ENCODE data around the gene IL6ST. TPM values are rescaled to one million over a fixed set of nuclear protein-coding genes. Genes with fewer than 3 reads are reported as not detected.
"Not testable (repeated sequence)": the region's sequence is repeated elsewhere in the genome, so short reads cannot be mapped to it uniquely, and the experiment has no call there.

IL6ST gene
- total RNA-seq = 100 to 1,000 TPM; 384 to 561 (median 517) TPM

DNA sequence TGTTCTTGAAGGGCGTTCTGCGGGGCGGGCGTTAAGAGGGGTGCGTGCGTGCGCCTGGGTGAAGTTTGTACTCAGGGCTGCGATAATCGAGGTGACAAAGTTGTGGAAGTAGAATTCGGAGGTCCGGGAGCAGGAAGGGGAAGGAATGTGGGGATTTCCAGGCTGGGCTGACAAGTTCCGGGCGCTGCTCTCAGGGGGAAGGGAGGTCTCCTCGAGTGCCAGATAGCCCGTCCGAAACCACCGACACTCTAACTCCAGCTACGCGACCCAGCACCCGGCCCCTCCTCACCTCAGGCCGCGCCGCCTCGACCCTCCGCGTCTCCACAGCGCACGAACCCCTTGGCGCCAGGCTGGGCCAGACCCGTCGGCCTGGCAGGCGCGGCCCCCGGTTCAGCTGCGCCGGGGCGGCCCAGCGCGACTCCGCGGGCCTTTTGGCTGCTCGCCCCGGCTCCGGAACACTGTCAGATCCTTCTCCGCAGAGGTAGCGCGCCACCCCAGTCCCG, at the start of gene IL6ST:
Gene IL6ST, minus strand, starts transcription at position 469 of the 503 bp plus-strand sequence. CDS start 18,685 bp downstream, outside the sequence.
- no peak for DNase-seq (ENCODE audit: extremely low spot score)
- TF ChIP-seq POLR2AphosphoS5 (IDR thresholded peaks at IDR 0.05) = no peak
- TF ChIP-seq, protein P1, sequence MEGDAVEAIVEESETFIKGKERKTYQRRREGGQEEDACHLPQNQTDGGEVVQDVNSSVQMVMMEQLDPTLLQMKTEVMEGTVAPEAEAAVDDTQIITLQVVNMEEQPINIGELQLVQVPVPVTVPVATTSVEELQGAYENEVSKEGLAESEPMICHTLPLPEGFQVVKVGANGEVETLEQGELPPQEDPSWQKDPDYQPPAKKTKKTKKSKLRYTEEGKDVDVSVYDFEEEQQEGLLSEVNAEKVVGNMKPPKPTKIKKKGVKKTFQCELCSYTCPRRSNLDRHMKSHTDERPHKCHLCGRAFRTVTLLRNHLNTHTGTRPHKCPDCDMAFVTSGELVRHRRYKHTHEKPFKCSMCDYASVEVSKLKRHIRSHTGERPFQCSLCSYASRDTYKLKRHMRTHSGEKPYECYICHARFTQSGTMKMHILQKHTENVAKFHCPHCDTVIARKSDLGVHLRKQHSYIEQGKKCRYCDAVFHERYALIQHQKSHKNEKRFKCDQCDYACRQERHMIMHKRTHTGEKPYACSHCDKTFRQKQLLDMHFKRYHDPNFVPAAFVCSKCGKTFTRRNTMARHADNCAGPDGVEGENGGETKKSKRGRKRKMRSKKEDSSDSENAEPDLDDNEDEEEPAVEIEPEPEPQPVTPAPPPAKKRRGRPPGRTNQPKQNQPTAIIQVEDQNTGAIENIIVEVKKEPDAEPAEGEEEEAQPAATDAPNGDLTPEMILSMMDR (IDR thresholded peaks at IDR 0.05) = no peak
- no peak for TF ChIP-seq EP300 (IDR thresholded peaks at IDR 0.05)
- TF ChIP-seq POLR2A (IDR thresholded peaks at IDR 0.05; ENCODE audit: low read depth) = peak; percentile 62
- no peaks in the 10 kb centered on the region for H3K36me3 ChIP-seq
- WGBS = under 1% methylated on average over 19 of the region's 48 CpGs
- H3K27ac ChIP-seq (replicated peaks in 1 of 4) = peak within 1 kb of the TSS; percentile 97 to 100 (median 99)
- H3K4me1 ChIP-seq = peaks cover 21 to 47% (median 45%) of the 10 kb centered on the region in 4 donors
- no peaks in the 10 kb centered on the region for H3K27me3 ChIP-seq
- H3K4me3 ChIP-seq = peak within 1 kb of the TSS; percentile 81 to 93 (median 86)
- intact Hi-C loops (cut with DNase I) = loop anchor here (10.0 kb wide), 1 partner anchor 60 kb away; no protein-coding TSS in a partner anchor
- H3K9me3 ChIP-seq = no peaks in the 10 kb centered on the region

DNA sequence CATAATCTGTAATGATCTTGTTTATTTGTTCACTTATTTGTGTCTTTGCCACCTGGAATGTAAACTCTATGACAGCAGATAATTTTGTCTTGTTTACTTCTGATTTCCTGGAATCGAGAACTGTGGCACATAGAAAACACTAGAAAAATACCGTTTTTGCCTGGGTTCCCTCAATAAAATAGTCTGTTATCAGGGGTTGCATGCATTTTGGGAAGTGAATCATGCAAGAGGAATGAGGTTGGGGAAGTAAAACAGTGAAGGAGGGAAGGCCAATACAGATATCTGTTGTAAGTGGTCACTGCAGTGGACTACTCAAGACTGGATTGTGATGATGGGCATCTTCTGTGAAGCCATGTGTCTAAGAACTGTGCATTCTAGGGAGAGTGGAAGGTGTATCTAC, 45.2 kb upstream of the IL6ST start:
- Histone ChIP-seq H3K4me3 (no peak overlapping the region), H3K27me3 (no peaks in the 10 kb centered on the region), H3K36me3 (no peaks in the 10 kb centered on the region), H3K9me3 (no peaks in the 10 kb centered on the region), H3K4me1 (peaks cover 6 to 11% (median 8%) of the 10 kb centered on the region in 4 donors), H3K27ac (replicated peaks in 1 of 4) (no peak overlapping the region)
- TF ChIP-seq EP300 (IDR thresholded peaks at IDR 0.05) (no peak), POLR2AphosphoS5 (IDR thresholded peaks at IDR 0.05) (no peak), POLR2A (IDR thresholded peaks at IDR 0.05; ENCODE audit: low read depth) (no peak)
- TF ChIP-seq, protein P1 (IDR thresholded peaks at IDR 0.05) = no peak
- 78% methylated on average over 2 of the region's 2 CpGs for WGBS
- intact Hi-C loops (cut with DNase I) = no loop called here
- no peak for DNase-seq (ENCODE audit: extremely low spot score)

DNA sequence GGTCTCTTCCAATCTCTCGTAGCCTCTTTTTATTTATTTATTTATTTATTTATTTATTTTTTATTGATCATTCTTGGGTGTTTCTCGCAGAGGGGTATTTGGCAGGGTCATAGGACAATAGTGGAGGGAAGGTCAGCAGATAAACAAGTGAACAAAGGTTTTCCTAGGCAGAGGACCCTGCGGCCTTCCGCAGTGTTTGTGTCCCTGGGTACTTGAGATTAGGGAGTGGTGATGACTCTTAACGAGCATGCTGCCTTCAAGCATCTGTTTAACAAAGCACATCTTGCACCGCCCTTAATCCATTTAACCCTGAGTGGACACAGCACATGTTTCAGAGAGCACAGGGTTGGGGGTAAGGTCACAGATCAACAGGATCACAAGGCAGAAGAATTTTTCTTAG, 43.4 kb upstream of the IL6ST start:
- H3K4me1 ChIP-seq; DNase-seq (ENCODE audit: extremely low spot score); H3K9me3 ChIP-seq; H3K27ac ChIP-seq (replicated peaks in 1 of 4); H3K4me3 ChIP-seq; H3K27me3 ChIP-seq; H3K36me3 ChIP-seq; intact Hi-C loops (cut with DNase I): not testable (repeated sequence)
- WGBS = 89% methylated on average over 5 of the region's 6 CpGs

DNA sequence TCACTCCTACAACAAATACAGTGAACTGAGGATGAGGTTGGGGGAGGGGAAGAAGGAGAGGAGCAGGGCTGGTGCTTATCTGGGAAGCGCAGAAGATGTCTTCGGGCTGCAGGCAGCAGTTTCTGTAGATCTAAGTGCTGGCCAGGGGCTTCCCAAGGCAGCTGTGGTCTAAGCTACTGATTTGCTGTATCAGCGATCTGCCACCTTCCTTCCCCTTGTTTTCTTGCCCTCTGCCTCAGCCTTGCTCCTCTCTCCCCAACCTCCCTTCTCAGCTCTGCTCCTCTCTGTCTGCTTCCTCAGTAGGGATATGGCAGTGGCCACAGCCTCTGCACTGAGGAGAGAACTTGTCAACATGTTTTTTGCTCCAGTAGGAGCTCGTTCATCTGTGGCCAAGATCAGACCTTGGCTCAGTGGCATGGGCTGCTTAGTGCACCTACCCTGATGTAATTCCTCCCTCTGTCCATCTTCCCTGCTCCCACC, 42.8 kb upstream of the IL6ST start:
- no peaks in the 10 kb centered on the region for H3K36me3 ChIP-seq
- TF ChIP-seq POLR2AphosphoS5 (IDR thresholded peaks at IDR 0.05) (no peak), POLR2A (IDR thresholded peaks at IDR 0.05; ENCODE audit: low read depth) (no peak), EP300 (IDR thresholded peaks at IDR 0.05) (no peak)
- H3K9me3 ChIP-seq = no peaks in the 10 kb centered on the region
- no peak for DNase-seq (ENCODE audit: extremely low spot score)
- H3K4me1 ChIP-seq = peaks cover 6 to 8% (median 8%) of the 10 kb centered on the region in 4 donors
- no peaks in the 10 kb centered on the region for H3K27me3 ChIP-seq
- H3K4me3 ChIP-seq = no peak overlapping the region
- WGBS = 20% methylated on average over 4 of the region's 4 CpGs
- intact Hi-C loops (cut with DNase I) = no loop called here
- H3K27ac ChIP-seq (replicated peaks in 1 of 4) = no peak overlapping the region

DNA sequence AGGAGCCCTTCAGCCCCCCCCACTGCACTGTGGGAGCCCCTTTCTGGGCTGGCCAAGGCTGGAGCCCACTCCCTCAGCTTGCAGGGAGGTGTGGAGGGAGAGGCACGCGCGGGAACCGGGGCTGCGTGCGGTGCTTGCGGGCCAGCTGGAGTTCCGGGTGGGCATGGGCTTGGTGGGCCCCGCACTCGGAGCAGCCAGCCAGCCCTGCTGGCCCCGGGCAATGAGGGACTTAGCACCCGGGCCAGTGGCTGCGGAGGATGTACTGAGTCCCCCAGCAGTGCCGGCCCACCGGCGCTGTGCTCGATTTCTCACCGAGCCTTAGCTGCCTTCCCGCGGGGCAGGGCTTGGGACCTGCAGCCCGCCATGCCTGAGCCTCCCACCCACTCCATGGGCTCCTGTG, 40.6 kb upstream of the IL6ST start:
- H3K27ac ChIP-seq (replicated peaks in 1 of 4); H3K9me3 ChIP-seq; H3K4me1 ChIP-seq; DNase-seq (ENCODE audit: extremely low spot score); intact Hi-C loops (cut with DNase I); H3K36me3 ChIP-seq; H3K27me3 ChIP-seq; H3K4me3 ChIP-seq: not testable (repeated sequence)
- 93% methylated on average over 5 of the region's 21 CpGs for WGBS

DNA sequence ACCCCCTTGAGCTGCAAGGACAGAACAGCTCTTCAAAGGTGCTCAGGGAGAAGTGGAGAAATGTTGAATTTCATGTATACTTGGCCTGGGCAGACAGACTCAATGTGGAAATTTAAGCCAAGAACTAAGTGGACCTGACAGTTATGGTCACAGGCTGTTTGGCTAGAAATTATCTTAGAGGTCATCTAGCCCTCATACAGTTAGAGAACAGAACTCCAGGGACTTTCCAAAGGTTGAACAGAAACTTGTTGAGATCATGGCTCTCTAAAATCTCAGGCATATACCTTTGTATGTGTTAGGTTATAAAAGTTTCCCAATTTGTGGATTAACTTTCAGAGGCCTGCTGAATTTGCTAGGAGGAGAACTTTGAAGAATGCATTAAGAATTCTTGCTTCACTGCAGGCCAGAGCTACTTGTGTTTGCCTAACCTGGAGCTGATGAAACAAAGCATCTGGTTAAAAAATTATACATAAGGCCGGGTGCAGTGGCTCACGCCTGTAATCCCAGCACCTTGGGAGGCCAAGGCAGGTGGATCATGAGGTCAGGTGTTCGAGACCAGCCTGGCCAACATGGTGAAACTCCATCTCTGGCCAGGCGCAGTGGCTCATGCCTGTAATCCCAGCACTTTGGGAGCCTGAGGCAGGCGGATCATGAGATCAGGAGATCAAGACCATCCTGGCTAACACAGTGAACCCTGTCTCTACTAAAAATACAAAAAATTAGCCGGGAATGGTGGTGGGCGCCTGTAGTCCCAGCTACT, 35.3 kb upstream of the IL6ST start:
- H3K36me3 ChIP-seq; intact Hi-C loops (cut with DNase I); H3K27ac ChIP-seq (replicated peaks in 1 of 4); H3K27me3 ChIP-seq; H3K9me3 ChIP-seq; H3K4me1 ChIP-seq; H3K4me3 ChIP-seq; DNase-seq (ENCODE audit: extremely low spot score): not testable (repeated sequence)
- WGBS = 97% methylated on average over 7 of the region's 7 CpGs
